NCI-H460 (cell line): ENCODE results near the gene PRDM1. TPM values are rescaled to one million over a fixed set of nuclear protein-coding genes. Genes with fewer than 3 reads are reported as not detected.

Experiments
- DNase-seq: peaks from one replicate; pipeline ENCODE4 v3.0.0-alpha.2; 2016; ENCODE audit warnings: low read depth; ENCODE audit errors: extremely low read depth
- total RNA-seq: library from RNA; depleted of rRNA; stranded (reverse); fragments of >200 nt; shearing (Covaris generic); gene quantifications from 2 replicates; pipeline ENCODE4 v1.2.3, GENCODE V29; 2014

Gene PRDM1
- total RNA-seq, 1 experiment from 2014 or later, result 3.6 TPM

DNA sequence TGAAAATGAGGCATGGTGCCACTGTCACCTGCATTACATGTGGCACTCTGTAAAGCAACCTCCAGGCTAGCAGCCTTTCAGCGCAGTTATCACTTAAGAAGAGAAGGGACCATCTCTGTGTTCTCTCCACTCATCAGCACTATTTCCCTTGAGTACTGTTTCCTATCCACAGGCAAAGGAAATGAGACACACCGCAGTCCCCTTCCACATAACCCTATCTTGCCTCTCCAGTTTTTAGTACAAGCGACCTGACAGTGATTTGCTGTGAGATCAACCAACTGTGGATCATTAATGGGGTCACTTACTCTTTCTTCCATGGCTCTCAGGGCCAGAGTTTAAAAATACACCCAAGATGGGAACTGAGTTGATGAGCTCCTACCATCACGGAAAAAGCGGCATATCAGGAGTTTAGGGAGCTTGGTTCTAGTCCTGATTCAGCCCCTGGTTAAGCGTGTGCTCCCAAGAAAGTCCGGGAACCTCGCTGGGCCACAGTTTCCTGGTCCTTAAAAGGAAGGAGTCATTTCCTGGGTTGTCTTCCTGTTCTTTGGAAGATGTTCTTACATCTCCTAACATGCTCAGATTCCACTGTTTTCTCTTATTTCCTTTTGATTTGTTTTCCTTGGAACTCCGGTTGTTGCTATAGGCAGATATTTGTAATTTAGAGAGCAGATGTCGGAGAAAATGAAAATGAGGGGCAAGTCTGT lies 27.3 kb downstream of the PRDM1 start:
- DNase-seq, result no peak

DNA sequence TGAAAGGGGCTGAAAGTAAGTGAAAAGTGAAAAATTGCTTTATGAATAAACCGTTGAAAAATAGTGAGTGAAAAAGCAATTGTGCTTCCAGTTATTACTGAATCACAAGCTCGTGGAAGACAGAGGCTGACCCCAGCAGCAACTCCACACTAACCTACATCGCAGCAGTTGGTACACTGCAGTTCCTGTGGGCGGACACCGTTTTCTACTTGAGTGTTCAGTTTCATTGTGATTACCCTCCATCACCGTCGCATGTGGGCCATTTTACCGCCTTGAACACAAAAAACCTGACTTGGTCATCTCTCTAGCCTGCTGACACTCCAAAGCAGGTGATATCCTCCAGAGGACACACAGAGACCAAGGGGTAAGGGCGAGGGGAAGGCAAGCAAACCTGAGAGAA lies 28.4 kb downstream of the PRDM1 start:
- DNase-seq, result no peak

DNA sequence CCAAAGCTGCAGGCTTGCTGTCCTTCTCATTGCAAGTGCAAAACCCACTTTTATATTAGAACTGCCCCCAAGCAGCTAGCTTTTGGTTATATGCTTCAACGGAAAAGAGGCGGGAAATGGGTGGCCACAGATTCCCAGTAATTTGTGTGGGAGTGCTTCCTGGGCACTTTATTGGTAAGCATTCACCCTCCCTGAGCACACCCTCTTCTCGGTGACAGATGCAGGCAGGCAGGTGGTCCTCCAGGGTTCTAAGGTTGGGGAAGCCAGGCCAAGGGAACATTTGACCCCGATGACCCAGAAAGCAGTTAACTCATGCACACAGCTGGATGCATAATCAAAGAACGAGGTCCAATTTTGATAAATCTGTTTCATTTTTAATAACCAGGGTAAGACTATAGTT lies 29.1 kb downstream of the PRDM1 start:
- DNase-seq, result no peak

DNA sequence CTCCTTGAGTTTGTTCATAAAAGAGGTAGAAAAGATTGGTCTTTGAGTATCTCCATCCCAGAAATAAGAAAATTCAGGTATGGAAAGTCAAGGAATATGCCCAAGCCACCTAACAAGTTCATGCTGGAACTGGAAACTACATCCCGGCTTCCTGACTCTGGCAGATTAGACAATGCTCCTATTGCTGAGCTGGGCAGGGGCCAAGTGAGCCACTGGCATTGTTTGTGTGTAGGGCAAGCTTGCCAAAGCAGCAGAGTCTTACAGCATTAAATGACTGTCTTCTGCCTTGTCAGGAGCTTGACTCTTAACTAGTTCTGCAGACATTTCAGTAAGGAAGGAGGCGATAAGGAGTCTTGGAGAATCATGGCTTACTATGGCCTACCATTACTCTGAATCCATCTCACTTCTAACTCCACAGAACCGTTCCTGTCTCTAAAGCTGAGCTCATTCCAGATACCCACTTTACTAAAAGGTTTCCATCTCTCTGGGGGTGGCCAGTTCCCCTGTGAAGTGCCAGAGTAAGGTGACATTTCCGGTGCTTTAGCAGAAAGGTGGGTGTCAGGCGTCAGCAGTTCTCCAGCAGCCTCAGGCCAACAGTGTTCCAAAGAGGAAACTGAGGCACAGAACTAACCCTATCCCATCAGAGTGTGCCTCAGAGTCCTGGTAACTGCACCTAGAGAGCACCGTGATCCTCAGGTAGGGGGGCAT lies 30.1 kb downstream of the PRDM1 start:
- no peak for DNase-seq

DNA sequence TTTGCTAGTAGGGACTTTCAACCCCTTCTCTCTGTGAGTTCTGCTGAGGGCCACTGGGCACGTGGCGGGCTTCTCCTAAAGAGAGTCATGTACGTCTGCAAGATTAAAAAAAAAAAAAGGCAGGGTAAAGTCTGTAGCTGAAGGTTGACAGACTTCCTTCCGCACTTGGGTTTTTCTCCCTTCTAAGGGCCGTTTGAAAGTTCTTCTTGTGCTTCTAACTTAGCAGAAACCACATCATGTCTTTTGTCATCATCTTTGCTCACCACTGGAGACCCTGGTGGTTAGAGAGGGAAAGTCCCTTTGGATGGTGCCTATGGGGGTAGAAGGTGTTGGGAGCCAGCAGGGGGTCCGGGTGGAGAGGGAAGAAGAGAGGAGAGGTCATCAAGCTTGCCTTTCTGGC lies 31.4 kb downstream of the PRDM1 start:
- DNase-seq, result no peak

DNA sequence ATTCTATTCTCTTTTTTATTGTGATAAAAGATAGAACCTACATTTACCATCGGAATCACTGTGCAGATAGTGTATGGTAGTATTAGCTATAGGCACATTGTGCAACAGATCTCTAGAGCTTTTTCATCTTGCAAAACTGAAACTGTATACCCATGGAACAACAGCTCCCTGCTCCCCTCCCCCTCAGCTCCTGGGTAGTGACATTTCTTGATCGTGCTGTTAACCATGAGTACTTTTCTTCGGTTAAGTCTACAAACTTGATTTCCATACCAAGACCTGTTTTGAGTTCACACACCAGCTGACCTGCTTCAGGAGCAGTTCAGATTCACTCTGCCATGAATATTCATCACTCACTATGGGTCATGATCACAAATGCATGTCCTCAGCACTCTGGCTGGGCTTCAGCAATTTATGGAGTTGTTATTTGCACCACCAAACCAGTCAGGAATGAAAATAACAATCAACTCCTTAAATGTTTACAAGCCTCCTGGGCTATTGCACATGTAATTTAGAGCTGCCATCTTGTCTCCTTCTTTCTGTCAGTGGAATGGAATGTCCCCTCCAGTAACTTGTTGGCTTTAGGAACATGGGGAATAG lies 32.8 kb downstream of the PRDM1 start:
- no peak for DNase-seq

DNA sequence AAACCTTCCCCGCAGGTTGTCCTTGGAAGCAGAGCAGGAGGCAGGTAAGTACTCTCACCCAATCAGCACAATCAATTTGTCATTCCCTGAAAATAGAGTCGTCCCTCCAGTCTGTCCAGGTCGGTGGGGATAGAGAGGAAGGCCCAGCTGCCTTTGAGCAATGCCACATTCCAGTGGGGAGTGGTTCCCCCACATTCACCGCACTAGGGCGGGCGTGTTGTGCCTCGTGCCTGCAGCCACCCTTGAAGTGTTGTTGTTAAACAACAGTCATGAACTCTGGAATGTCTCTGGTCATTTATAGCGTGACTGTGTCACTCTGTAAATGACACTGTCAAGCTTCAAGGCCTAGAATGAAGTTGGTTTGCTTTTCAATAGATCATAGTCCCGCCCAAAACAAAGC lies 33.4 kb downstream of the PRDM1 start:
- no peak for DNase-seq

DNA sequence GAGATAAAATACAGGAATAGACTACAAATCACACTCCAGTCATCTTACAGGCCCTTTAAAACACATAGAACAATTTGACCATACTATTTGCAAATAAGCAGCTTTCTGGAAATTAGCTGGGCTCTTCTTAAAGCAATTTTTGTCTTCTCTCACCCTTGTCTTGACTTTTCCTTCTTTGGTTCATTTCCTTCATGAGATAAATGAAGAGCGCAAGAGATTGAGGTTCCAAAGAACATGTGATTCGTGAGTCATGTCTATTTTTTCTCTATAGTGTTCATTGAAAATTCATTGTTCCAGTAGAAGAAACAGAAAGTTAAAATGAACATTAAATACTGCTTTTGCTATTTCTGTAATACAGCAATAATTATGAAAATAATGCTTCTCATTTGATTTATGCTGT lies 33.9 kb downstream of the PRDM1 start:
- no peak for DNase-seq

DNA sequence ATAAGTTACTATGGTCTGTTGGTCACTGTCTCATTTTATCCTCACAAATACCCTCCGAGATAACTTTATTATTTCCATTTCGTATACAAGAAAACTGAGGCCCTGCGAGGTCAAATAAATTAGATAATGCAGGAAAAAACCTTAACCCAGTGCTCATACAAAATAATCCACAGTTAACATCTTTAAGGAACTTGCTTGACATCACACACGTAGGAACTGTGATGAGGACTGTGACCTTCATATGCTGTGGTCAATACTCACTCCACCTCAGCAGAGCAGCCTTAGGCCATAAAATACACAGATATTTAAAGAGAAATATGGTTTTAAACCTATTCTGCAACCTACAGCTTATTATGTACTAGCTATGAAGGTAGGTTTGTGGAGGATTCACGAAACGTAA lies 34.3 kb downstream of the PRDM1 start:
- DNase-seq, result no peak

DNA sequence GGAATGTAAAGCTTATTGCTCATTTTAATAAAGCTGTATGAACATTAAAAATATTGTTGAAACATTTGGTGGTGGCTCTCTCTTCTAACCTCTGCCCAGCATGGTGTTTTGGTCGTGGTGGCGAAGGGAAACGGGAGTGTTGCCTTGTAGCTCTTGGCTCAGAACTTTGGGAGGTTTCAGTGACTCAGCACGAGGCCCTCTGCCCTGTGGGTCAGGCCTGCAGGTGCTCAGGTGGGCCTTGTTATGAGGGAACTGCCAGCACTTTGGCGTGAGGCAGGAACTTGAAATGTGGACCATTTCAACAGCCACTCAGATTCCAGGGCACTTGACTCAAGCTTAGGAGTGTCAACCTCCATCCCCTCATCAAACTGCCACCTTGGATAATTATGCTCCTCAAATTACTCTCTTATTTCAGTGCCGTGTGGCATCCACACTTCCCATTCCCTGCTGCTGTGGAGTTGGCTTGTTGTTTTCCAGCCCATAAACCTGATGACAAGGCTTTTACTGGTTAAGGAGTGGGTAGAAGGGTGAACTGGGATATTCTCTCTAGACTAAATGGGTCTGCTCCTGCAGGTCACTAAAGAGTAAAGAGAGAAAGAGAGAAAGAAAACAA lies 36.3 kb downstream of the PRDM1 start:
- no peak for DNase-seq

DNA sequence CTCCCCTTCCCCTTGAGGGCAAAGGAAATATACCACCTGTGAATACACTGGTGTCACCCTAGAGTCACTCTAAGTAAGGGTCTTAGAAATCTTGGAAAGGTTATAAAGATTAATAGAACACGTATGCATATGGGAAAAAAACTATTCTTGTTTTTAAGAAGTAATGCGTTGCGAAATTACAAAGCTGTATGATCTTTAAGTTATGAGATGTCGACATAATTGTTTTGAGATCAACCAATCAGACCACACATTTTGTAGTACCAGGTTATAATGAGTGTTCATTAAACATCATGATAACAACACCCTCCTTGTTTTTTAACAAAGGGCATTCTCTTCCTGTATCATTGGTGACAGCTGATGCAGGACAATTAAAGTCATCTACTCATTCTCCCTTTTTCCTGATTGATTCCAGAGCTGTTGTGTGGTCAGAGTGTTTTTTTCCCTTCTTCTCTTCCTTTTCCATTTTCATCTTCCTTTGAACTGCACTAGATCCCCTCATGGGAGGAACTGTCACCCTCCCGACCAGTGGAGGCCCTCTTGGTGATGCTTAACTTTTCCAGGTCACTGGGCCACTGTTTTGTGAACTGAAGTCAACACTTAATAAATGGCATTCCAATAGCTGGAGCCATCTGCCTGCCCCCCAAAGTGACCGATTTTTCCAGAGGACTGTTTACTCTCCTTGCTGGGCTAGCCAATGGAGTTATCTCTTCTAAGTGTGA lies 37.0 kb downstream of the PRDM1 start:
- no peak for DNase-seq

DNA sequence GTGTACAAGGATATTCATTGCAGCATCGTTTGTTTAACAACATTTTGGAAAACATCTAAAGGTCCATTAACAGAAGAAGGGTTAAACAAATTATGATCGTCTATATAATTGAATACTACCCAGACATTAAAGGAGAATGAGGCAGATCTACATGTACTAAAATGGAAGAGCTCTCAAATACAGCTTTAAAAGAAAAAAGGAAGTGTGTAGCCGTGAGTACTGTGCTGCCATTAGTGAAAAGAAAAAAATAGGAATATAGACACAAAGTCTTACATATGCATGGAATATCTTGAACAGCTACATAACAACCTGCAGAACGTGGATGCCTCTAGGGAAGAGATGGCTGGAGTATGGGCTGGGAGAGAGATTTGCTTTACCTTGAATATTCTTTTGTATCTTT lies 37.9 kb downstream of the PRDM1 start:
- DNase-seq, result no peak

DNA sequence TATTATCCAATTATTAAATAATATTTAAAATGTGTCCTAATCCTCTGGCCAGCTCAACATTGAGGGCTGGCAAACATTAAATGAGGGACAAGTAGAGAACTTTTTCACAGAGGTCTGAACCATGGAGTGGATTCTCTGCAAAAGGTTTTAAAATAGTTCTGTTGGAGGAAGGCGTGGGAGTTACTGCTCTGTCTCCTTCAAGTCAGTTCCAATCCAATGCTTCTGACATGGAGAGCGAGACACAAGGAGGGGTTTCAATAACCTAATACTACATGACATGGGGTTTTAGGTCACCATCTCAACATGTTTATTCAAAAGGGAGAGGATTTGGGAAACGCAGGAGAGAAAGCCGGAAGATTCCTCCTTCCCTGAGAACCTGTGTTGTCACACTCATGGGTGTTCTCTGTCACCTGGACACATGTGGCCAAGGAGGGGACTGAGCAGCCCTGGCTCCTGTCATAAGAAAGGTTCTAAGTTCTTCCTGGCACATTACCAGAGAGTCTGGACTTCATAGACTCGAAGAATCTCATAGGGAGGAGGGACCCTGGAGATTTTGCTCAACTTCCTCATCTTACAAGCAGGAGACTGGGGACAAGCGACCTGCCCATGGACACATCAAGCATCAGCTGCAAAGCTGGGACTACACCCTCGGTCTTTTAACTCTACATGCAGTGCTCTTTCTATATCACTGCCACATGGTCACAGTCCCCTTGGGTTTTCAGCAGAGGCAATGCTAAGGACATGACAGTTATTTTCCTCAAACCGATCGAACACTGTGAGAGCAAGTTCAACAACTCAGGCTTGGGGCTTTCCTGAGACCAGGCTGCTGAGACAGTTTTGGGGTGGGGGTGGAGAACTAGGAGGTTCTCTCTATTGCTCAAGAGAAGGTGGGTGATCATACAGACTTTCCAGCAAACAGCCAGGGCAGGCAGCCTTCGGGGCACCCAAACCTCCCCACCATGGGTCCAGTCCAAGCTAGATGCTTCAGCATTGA lies 38.6 kb downstream of the PRDM1 start:
- no peak for DNase-seq

DNA sequence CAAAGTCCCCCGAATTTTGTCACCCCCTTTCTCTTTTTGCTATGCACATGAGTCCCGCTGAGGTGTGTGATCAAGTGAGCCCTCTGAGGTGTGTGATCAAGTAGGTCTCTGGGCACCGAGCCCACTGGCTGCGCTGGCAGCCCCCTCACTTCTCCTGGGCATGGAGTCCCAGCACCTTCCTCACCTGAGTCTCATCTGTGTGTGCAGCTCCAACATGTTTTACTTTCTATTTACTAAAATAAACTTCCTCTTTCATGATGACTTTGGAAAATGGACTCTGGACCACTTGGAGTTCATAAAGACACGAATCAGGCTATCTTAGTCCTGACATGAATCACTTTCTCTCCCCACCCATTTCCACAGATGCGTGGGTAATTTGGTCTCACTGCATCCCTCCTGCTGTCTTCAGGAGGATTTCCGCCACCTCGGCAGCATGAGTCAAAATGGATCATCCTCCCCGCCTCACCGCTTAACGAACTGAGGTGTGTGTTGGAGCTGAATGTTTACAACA lies 39.8 kb downstream of the PRDM1 start:
- DNase-seq, result no peak

DNA sequence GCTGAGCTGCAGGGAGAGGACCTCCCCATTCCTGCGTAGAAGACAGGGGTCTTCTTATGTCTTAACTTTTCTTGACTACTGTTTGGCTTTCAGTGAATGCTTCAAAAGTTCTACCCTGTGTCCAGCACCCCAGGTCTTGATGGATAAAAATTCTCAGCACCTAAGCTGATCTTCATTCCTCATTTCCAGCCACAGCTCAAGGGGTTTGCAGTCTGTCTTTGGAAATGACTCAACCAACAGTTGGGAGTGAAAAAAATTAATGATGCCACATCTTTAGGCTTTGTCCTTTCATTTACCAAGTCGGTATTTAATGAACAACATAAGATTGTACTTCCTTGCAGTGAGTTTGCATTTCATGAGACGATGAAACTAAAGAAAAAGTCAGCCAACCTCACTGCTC lies 40.3 kb downstream of the PRDM1 start:
- DNase-seq, result no peak

DNA sequence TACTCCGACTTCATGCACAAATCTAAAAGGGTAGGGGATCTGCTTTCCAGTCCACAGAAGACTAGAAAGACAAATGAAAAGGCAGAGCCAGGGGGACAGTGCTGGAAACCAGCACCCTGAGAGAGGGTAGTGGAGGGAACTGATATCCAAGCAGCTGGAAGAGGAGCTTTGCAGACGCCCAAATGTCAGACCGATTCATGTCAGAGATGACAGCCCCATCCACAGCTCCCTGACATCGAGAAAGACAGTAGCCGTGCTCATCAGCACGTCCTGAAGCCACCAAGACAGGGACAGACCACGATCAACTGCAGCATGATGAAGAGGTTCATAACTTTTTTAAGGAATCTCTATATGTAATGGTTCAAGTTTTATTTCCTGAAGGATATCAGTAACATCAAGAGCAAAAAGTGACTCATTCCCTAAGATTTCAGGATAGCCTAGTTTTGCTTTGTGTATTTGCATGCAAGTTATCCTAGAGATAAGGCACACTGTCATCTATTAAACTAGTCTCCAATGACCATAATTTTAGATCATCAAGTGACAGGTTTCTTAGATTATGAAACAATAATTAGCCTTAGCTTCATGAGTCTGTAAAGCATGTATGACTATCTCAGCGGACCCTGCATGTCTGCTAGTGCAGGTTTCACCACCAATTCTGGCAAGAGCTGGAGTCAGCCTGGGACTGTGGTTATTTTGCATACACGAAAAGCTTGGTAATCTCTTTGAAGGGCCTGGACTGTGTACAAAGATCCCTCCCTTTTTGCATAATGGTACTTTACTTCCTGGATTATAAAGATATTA lies 43.0 kb downstream of the PRDM1 start:
- no peak for DNase-seq

DNA sequence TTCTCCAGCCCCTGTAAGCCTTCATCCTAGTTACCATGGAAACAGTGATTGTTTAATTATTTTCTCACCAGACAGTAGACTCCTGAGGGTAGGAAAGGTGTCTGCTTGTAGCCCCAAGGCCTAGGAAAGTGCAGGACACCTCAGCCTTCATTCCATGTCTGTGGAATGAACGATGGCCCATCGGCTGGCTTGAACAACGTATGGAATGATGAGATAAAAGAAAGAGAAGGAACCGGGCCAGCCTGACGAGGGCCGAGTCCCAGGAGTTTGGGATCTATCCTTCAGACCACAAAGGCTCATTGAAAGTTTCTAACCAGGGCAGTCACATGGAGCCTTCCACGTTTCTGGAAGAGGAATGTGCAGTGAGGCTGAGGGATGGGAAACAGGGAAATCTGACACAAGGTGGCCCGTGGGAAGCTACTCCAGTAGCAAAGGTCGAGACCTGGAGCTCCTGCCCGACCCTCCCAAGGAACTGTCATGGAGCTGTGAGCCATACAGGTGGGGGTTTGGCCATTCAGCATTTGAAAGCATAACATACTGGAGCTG lies 46.1 kb downstream of the PRDM1 start:
- no peak for DNase-seq

DNA sequence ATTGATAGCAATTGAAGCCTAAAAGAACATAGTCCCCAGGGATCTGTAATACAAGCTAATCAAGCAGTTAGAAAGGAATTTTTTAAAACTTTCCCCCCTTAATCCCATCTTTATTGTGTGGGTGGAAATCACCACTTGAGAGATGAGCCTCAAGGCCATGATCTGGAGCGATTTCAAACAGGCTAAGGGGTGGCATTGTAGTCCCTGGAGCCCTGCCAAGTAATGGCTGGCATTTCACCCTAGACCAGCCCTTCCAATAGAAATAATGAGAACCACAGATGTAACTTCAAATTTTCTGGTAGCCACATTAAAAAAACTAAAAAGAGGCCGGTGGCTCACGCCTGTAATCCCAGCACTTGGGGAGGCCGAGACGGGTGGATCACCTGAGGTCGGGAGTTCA lies 46.9 kb downstream of the PRDM1 start:
- no peak for DNase-seq
